ENCODE measurements around the gene ATP6V1C2. TPM values are rescaled to one million over a fixed set of nuclear protein-coding genes. Genes with fewer than 3 reads are reported as not detected.
A peak's percentile ranks its signal among the peaks of the same experiment; 100 is the strongest.

The ATP6V1C2 gene
- total RNA-seq, 1 donor from 2014 or later: not detected

DNA sequence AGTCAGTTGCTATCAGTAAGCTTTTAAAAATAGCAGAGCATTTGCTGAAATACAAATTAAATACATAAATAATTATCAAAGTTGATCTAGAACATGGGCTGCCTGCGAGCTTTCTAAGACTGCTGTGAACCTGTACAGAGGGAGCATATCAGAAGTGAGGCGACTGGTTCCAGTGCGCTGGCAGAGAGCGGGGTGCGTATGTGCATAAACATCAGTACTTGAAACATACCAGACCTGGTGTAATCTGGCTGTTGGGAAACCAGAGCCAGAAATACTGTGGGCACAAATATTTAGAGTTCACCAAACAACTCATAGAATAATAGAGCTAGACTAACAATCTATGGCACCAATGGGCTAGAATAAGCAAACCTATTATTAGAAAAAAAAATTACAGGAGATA lies 63.8 kb downstream of the ATP6V1C2 start:
- no peak for DNase-seq (ENCODE audit: low spot score)
- Mint-ChIP-seq H3K27me3 (ENCODE audit: low read depth) (no peaks in the 10 kb centered on the region), H3K4me3 (ENCODE audit: unreplicated experiment) (no peak overlapping the region), H3K9me3 (ENCODE audit: low read depth) (no peaks in the 10 kb centered on the region), H3K27ac (ENCODE audit: unreplicated experiment) (no peak overlapping the region), H3K36me3 (ENCODE audit: low read depth) (peaks cover 48% of the 10 kb centered on the region), H3K4me1 (ENCODE audit: low read depth) (peaks cover 17% of the 10 kb centered on the region)
- TF ChIP-seq CTCF (IDR thresholded peaks at IDR 0.05): no peak

DNA sequence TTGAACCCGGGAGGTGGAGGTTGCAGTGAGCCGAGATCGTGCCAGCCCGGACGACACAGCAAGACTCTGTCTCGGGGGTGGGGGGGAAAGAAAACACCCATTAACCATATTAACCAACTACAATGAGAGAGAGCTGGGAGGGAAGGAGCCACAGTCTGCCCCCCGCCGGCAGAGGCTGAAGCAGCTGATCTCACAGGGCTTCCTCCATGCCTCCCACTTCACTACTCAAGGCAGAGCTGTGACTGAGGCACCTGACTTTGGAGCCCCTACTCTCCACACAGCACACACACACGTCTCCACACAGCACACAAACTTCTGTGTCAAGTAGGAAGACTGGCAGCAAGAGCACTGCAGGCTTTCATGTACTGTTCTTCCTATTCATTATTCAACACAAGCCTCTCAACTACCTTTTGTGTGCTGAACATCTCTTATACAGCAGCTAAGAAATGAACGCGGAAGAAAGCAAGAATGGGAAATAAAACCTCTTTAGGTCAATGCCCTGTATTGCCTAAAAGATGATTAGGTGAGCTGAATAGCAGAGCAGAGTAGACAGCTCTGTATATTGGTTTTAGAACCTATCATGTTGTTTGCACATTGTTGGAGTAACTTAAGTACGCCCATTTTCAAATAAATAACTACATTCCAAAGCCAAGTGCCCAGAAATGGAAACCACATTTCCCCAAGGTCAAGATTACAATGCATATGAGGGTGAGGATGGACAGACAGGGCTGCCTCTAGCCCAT lies 65.0 kb downstream of the ATP6V1C2 start:
- Mint-ChIP-seq H3K4me1 (ENCODE audit: low read depth) (peaks cover 17% of the 10 kb centered on the region), H3K4me3 (ENCODE audit: unreplicated experiment) (no peak overlapping the region), H3K27me3 (ENCODE audit: low read depth) (no peaks in the 10 kb centered on the region), H3K36me3 (ENCODE audit: low read depth) (peaks cover 55% of the 10 kb centered on the region), H3K9me3 (ENCODE audit: low read depth) (no peaks in the 10 kb centered on the region), H3K27ac (ENCODE audit: unreplicated experiment) (no peak overlapping the region)
- TF ChIP-seq CTCF (IDR thresholded peaks at IDR 0.05): no peak
- no peak for DNase-seq (ENCODE audit: low spot score)

DNA sequence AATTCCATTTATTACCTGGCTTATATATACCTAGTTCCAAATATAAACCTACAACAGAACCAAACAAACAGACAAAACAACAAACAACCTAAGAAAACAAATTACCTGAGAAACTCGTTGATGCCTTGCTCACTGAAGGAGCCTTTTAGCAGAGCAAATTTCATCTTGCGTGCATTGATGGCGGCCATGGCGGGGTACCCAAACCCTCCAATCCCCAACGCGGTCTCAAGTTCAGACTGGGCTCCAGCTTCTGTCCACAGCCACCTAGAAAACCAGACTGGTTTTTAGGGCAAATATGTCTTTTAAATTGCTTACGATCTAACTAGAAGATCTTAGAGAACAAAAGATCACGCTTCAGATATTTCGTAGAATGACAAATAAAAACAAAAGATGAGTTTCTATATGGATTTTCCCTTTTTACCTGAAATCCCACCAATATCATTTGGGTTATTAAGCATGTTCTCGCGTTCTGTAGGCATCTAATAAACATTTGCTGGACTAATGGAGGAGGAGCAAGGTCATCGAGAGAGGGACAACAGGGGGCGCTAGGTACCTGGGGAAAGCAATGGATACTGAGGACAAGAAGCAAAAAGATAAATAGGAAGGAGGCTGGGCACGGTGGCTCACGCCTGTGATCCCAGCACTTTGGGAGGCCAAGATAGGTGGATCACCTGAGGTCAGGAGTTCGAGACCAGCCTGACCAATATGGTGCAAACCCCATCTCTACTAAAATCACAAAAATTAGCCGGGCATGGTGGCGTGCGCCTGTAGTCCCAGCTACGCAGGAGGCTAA lies 65.9 kb downstream of the ATP6V1C2 start:
- no peak for DNase-seq (ENCODE audit: low spot score)
- peaks cover 61% of the 10 kb centered on the region for H3K36me3 Mint-ChIP-seq (ENCODE audit: low read depth)
- H3K9me3 Mint-ChIP-seq (ENCODE audit: low read depth): no peaks in the 10 kb centered on the region
- H3K27ac Mint-ChIP-seq (ENCODE audit: unreplicated experiment): no peak overlapping the region
- no peak overlapping the region for H3K4me3 Mint-ChIP-seq (ENCODE audit: unreplicated experiment)
- peaks cover 22% of the 10 kb centered on the region for H3K4me1 Mint-ChIP-seq (ENCODE audit: low read depth)
- TF ChIP-seq CTCF (IDR thresholded peaks at IDR 0.05): peak; percentile 56
- H3K27me3 Mint-ChIP-seq (ENCODE audit: low read depth): no peaks in the 10 kb centered on the region

GRCh38 chr2:10788855-10789254 lies 67.4 kb downstream of the ATP6V1C2 start:
- no peaks in the 10 kb centered on the region for H3K27me3 Mint-ChIP-seq (ENCODE audit: low read depth)
- no peak overlapping the region for H3K4me3 Mint-ChIP-seq (ENCODE audit: unreplicated experiment)
- no peak overlapping the region for H3K27ac Mint-ChIP-seq (ENCODE audit: unreplicated experiment)
- H3K4me1 Mint-ChIP-seq (ENCODE audit: low read depth): peaks cover 13% of the 10 kb centered on the region
- no peak for DNase-seq (ENCODE audit: low spot score)
- peaks cover 61% of the 10 kb centered on the region for H3K36me3 Mint-ChIP-seq (ENCODE audit: low read depth)
- no peak for TF ChIP-seq CTCF (IDR thresholded peaks at IDR 0.05)
- no peaks in the 10 kb centered on the region for H3K9me3 Mint-ChIP-seq (ENCODE audit: low read depth)

DNA sequence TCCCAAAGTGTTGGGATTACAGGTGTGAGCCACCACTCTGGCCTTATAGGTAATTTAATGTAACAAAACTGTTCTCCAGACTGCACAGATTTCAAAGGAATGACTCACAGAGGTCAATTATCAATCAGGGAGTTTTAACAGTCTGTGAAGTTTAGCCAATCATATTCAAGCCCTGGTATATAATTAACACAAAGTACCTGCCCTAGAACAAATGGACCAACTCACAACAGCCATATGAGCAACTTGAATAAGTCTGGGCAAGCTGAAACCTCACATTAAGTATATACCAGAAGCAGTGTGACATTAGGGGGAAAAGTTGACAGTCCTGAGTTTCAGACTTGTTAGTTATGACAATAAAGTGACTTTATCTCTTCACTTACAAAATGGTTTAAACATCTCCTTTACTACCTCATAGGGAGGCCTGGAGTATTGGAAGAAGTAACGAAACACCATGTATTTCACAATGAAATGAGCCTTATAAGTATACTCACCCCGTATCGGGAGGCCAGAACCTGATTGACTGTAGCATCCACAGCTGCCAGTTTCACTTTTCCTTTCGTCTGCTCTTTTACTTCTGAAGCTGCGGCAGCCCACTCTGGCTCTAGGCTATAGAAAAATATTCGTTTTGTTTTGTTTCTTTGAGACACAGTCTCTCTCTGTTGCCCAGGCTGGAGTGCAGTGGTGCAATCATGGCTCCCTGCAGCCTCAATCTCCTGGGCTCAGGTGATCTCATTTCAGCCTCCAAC lies 69.0 kb downstream of the ATP6V1C2 start:
- Mint-ChIP-seq H3K36me3 (ENCODE audit: low read depth) (peaks cover 49% of the 10 kb centered on the region), H3K27me3 (ENCODE audit: low read depth) (no peaks in the 10 kb centered on the region), H3K4me1 (ENCODE audit: low read depth) (peaks cover 8% of the 10 kb centered on the region), H3K4me3 (ENCODE audit: unreplicated experiment) (no peak overlapping the region), H3K9me3 (ENCODE audit: low read depth) (no peaks in the 10 kb centered on the region), H3K27ac (ENCODE audit: unreplicated experiment) (no peak overlapping the region)
- DNase-seq (ENCODE audit: low spot score): no peak
- TF ChIP-seq CTCF (IDR thresholded peaks at IDR 0.05): no peak
